Uterus (tissue), 4 donors: Measurements from ENCODE around the gene PNRC2. TPM values are rescaled to one million over a fixed set of nuclear protein-coding genes. Genes with fewer than 3 reads are reported as not detected.
"Not testable (repeated sequence)": the region's sequence is repeated elsewhere in the genome, so short reads cannot be mapped to it uniquely, and the experiment has no call there.

Source experiments
- DNase-seq, 2 donors: peaks; one replicate each; pipeline ENCODE4 v3.0.0-alpha.2; 2019 to 2020
- H3K27ac ChIP-seq, 2 donors: fragments of 200-600 bp; sonication (generic); 1 replicate in 1 of 2; 2 replicates in 1 of 2; pipeline ENCODE4 v1.5.1; 2016 to 2018
- H3K27me3 ChIP-seq, 2 donors: fragments of 200-600 bp; sonication (generic); one replicate each; pipeline ENCODE4 v1.5.1; 2018 to 2019; ENCODE audit warnings: control low read depth in 1 of 2
- H3K36me3 ChIP-seq, 2 donors: fragments of 200-600 bp; sonication (generic); one replicate each; pipeline ENCODE4 v1.5.1; 2019; ENCODE audit warnings: control low read depth in 1 of 2
- H3K4me1 ChIP-seq, 2 donors: fragments of 200-600 bp; sonication (generic); one replicate each; pipeline ENCODE4 v1.5.1; 2018 to 2019; ENCODE audit warnings: control low read depth in 1 of 2
- H3K4me3 ChIP-seq, 2 donors: fragments of 200-600 bp; sonication (generic); 1 replicate in 1 of 2; 2 replicates in 1 of 2; pipeline ENCODE4 v1.5.1; 2018 to 2019; ENCODE audit warnings: mild to moderate bottlenecking in 1 of 2
- H3K9me3 ChIP-seq, 2 donors: fragments of 200-600 bp; sonication (generic); one replicate each; pipeline ENCODE4 v1.5.1; 2019; ENCODE audit warnings: control low read depth in 1 of 2
- POLR2A ChIP-seq, 2 donors: fragments of 450-650 bp; IDR thresholded peaks; one replicate each; pipeline ENCODE4 v1.6.1; 2016; ENCODE audit warnings: antibody characterized with exemption in 2 of 2, mild to moderate bottlenecking in 1 of 2, moderate library complexity in 1 of 2
- intact Hi-C: fragments of 100-400 bp; cut with DNase I; formaldehyde crosslinking; loops from one replicate; pipeline ENCODE4 v1.15.1; 2023; ENCODE audit warnings: low total_unique reads
- microRNA counts, 2 donors: library from miRNA; unstranded; fragments of <30 nt; microRNA quantifications; one replicate each; lab custom pipeline; 2016 to 2017
- microRNA-seq: library from miRNA; unstranded; fragments of <30 nt; microRNA quantifications from one replicate; pipeline ENCODE4, GENCODE V29; 2016; ENCODE audit warnings: borderline microRNAs expressed, borderline replicate concordance
- small RNA-seq: library from RNA; depleted of rRNA; stranded (forward); fragments of <200 nt; gene quantifications from one replicate; pipeline ENCODE3, GENCODE V24; 2016
- total RNA-seq, 4 donors: library from RNA; depleted of rRNA in 3 of 4; stranded (reverse); fragments of >200 nt in 3 of 4; gene quantifications; one replicate each; pipeline versions ENCODE4 v1.1.0 to v1.2.4, GENCODE V29; 2014 to 2023
- TF ChIP-seq, protein P1 (sequence below), 4 experiments: fragments of 200-600 bp in 2 of 4; fragments of 450-650 bp in 2 of 4; sonication (generic) in 2 of 4; IDR thresholded peaks; one replicate each; pipeline ENCODE4 v1.5.1; 2016 to 2019; ENCODE audit warnings: antibody characterized with exemption in 4 of 4, mild to moderate bottlenecking in 2 of 4, moderate library complexity in 1 of 4
- donor health status: DM: yes; HTN: yes; CAD: no.

The PNRC2 gene
- total RNA-seq, 4 donors from 2014 or later: 44.8 to 187 (median 122) TPM

DNA sequence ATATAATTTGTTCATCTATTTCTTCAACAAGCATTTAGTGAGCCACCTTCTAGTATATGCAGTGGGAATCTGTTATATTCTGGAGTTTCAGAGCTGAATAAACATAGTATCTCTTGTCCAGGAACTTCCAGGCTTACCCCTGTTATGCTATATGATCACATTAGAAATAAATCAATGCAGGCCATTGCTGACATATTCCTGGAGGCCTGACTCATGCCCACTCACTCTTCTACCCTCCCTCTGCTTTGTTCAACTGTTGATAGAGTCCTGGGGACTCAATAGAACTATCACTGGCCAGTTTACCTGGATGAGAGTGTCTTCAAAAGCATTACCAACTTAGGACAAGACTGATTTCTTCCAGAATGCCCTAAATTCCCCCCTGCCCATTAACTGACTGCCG, 49.8 kb downstream of the PNRC2 start:
- H3K36me3 ChIP-seq: no peaks in the 10 kb centered on the region
- no peaks in the 10 kb centered on the region for H3K4me1 ChIP-seq
- no peaks in the 10 kb centered on the region for H3K27me3 ChIP-seq
- H3K9me3 ChIP-seq: no peaks in the 10 kb centered on the region
- H3K27ac ChIP-seq: no peak overlapping the region
- intact Hi-C loops: no loop called here
- DNase-seq: no peak
- TF ChIP-seq, protein P1, sequence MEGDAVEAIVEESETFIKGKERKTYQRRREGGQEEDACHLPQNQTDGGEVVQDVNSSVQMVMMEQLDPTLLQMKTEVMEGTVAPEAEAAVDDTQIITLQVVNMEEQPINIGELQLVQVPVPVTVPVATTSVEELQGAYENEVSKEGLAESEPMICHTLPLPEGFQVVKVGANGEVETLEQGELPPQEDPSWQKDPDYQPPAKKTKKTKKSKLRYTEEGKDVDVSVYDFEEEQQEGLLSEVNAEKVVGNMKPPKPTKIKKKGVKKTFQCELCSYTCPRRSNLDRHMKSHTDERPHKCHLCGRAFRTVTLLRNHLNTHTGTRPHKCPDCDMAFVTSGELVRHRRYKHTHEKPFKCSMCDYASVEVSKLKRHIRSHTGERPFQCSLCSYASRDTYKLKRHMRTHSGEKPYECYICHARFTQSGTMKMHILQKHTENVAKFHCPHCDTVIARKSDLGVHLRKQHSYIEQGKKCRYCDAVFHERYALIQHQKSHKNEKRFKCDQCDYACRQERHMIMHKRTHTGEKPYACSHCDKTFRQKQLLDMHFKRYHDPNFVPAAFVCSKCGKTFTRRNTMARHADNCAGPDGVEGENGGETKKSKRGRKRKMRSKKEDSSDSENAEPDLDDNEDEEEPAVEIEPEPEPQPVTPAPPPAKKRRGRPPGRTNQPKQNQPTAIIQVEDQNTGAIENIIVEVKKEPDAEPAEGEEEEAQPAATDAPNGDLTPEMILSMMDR (IDR thresholded peaks at IDR 0.05): no peak
- TF ChIP-seq POLR2A (IDR thresholded peaks at IDR 0.05): no peak
- H3K4me3 ChIP-seq: no peak overlapping the region

DNA sequence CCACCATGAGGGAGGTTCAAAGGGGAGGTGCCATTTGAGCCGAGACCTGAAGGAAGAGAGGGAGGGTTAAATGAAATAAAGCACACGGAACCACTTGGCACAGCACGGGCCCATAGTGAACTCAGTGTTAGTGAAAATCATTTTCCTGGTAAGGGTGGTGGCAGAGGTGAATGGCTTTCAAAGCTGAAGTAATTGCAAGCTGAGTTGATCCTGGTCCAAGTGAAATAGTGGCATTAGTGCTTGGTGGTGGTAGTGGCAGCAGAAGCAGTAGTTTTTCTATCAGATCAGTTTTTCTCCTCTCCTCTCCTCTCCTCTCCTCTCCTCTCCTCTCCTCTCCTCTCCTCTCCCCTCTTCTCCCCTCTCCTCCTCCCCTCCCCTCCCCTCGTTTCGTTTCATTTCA, 51.0 kb downstream of the PNRC2 start:
- H3K27ac ChIP-seq: no peak overlapping the region
- no peaks in the 10 kb centered on the region for H3K4me1 ChIP-seq
- H3K4me3 ChIP-seq: no peak overlapping the region
- intact Hi-C loops: no loop called here
- no peaks in the 10 kb centered on the region for H3K36me3 ChIP-seq
- no peaks in the 10 kb centered on the region for H3K9me3 ChIP-seq
- TF ChIP-seq, protein P1 (IDR thresholded peaks at IDR 0.05): no peak
- TF ChIP-seq POLR2A (IDR thresholded peaks at IDR 0.05): no peak
- H3K27me3 ChIP-seq: no peaks in the 10 kb centered on the region
- DNase-seq: no peak

DNA sequence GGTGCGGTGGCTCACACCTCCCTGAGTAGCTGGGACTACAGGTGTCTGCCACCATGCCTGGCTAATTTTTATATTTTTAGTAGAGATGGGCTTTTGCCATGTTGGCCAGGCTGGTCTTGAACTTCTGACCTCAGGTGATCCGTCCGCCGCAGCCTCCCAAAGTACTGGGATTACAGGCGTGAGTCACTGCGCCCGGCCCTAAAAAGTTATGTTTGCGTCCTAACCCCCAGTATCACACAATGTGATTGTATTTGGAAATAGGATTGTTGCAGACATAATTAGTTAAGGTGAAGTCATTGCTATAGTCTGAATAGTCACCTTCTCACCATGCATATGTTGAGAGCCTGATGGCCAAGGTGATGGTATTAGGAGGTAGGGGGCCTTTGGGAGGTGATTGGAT, 53.2 kb downstream of the PNRC2 start:
- H3K4me3 ChIP-seq, H3K27me3 ChIP-seq, intact Hi-C loops, DNase-seq, H3K36me3 ChIP-seq, H3K9me3 ChIP-seq: not testable (repeated sequence)
- Histone ChIP-seq H3K4me1 (peaks cover 9 to 13% of the 10 kb centered on the region in 2 donors), H3K27ac (peak overlapping the region in 1 of 2 donors; percentile 55)

MicroRNAs encoded within 50 kb of the gene (microRNA counts, 767-probe panel; counts per million panel counts)
- 0 counts per million in 2 donors for microRNA hsa-miR-378f (lab: Ali Mortazavi, UCI)

Small RNAs within 50 kb of the gene (microRNA-seq; reads per million reads assigned to microRNA genes)
- gene MIR378F: not detected

Small RNAs within 50 kb of the gene (small RNA-seq; reads per million reads assigned to genes)
- gene MIR378F: not detected

Other genes starting within 250 kb of the PNRC2 start
- 10 to 100 TPM in 3 of 4 donors, 1 to 10 TPM in 1; 9.7 to 35.7 (median 22.6) TPM for gene ELOA, start 216.4 kb upstream of the PNRC2 start, total RNA-seq
- gene PITHD1, start 181.4 kb upstream of the PNRC2 start, total RNA-seq: 10 to 100 TPM; 27.4 to 59.0 (median 49.9) TPM
- gene LYPLA2, start 168.7 kb upstream of the PNRC2 start, total RNA-seq: 10 to 100 TPM in 3 of 4 donors, 1 to 10 TPM in 1; 4.6 to 33.5 (median 20.3) TPM
- gene GALE, start 159.1 kb upstream of the PNRC2 start, total RNA-seq: 10 to 100 TPM; 14.1 to 16.7 (median 15.0) TPM
- 10 to 100 TPM; 31.0 to 46.6 (median 32.6) TPM for gene HMGCL, start 134.4 kb upstream of the PNRC2 start, total RNA-seq
- 10 to 100 TPM in 3 of 4 donors, 1 to 10 TPM in 1; 1.8 to 50.0 (median 23.0) TPM for gene FUCA1, start 91.5 kb upstream of the PNRC2 start, total RNA-seq
- under 1 TPM in 1 of 4 donors, not detected in 3; 0.14 TPM for gene CNR2, start 46.5 kb upstream of the PNRC2 start, total RNA-seq
- gene SRSF10, start 20.5 kb downstream of the PNRC2 start, total RNA-seq: 100 to 1,000 TPM; 105 to 198 (median 162) TPM
- under 1 TPM in 3 of 4 donors, not detected in 1; under 0.01 to 0.90 (median 0.79) TPM for gene MYOM3, start 152.3 kb downstream of the PNRC2 start, total RNA-seq
- gene IL22RA1, start 183.3 kb downstream of the PNRC2 start, total RNA-seq: under 1 TPM in 2 of 4 donors, not detected in 2; 0.21 to 0.37 TPM
- 1 to 10 TPM in 2 of 4 donors, under 1 TPM in 1, not detected in 1; 0.29 to 2.6 (median 1.3) TPM for gene IFNLR1, start 227.5 kb downstream of the PNRC2 start, total RNA-seq